Trophoblast cell (in vitro differentiated cells and primary cell): ENCODE data around the gene FHAD1.

ENCODE experiments used
- DNase-seq, 2 donors: peaks; one replicate each; pipeline ENCODE4 v3.0.0-alpha.2; 2016
- H2AFZ ChIP-seq: 2 replicates; pipeline ENCODE4 v1.6.1; 2013; ENCODE audit warnings: low read length, moderate library complexity, mild to moderate bottlenecking; ENCODE audit not compliant: insufficient read depth, poor library complexity
- H2AK5ac ChIP-seq: 2 replicates; pipeline ENCODE4 v1.6.1; 2013; ENCODE audit warnings: mild to moderate bottlenecking, low read length
- H2BK120ac ChIP-seq: 2 replicates; pipeline ENCODE4 v1.6.1; 2013; ENCODE audit warnings: low read length, mild to moderate bottlenecking, moderate library complexity; ENCODE audit not compliant: insufficient read depth, poor library complexity
- H2BK12ac ChIP-seq: 2 replicates; pipeline ENCODE4 v1.6.1; 2013; ENCODE audit warnings: mild to moderate bottlenecking, low read length, moderate library complexity
- H2BK5ac ChIP-seq: 2 replicates; pipeline ENCODE4 v1.6.1; 2013; ENCODE audit warnings: low read length, low read depth, moderate library complexity, mild to moderate bottlenecking; ENCODE audit not compliant: poor library complexity
- H3K14ac ChIP-seq: 2 replicates; pipeline ENCODE4 v1.6.1; 2013; ENCODE audit warnings: mild to moderate bottlenecking, low read length
- H3K18ac ChIP-seq: 2 replicates; pipeline ENCODE4 v1.6.1; 2013; ENCODE audit warnings: mild to moderate bottlenecking, low read length
- H3K23ac ChIP-seq: 2 replicates; pipeline ENCODE4 v1.6.1; 2013; ENCODE audit warnings: low read length
- H3K27ac ChIP-seq: 2 replicates; pipeline ENCODE4 v1.5.1; 2013; ENCODE audit warnings: low read depth, mild to moderate bottlenecking, inconsistent platforms, low read length, moderate library complexity
- H3K27me3 ChIP-seq: 2 replicates; pipeline ENCODE4 v1.6.1; 2013; ENCODE audit warnings: inconsistent platforms, mild to moderate bottlenecking, low read length, moderate library complexity; ENCODE audit not compliant: insufficient read depth
- H3K36me3 ChIP-seq, 2 experiments: 1 replicate in 1 of 2; 2 replicates in 1 of 2; pipeline ENCODE4 v1.6.1; 2013; ENCODE audit warnings: low read length in 2 of 2, mild to moderate bottlenecking in 2 of 2, moderate library complexity in 1 of 2; ENCODE audit not compliant: insufficient read depth in 2 of 2, control insufficient read depth in 1 of 2
- H3K4ac ChIP-seq: 2 replicates; pipeline ENCODE4 v1.6.1; 2013; ENCODE audit warnings: low read depth, mild to moderate bottlenecking, low read length, moderate library complexity
- H3K4me1 ChIP-seq, 2 experiments: 1 replicate in 1 of 2; 2 replicates in 1 of 2; pipeline ENCODE4 v1.6.1; 2013; ENCODE audit warnings: low read length in 2 of 2, mild to moderate bottlenecking in 2 of 2, moderate library complexity in 1 of 2; ENCODE audit not compliant: insufficient read depth in 2 of 2, control insufficient read depth in 1 of 2
- H3K4me2 ChIP-seq: 2 replicates; pipeline ENCODE4 v1.6.1; 2013; ENCODE audit warnings: inconsistent platforms, mild to moderate bottlenecking, low read length, moderate library complexity
- H3K4me3 ChIP-seq: 2 replicates; pipeline ENCODE4 v1.5.1; 2013; ENCODE audit warnings: mild to moderate bottlenecking, low read depth, low read length, inconsistent platforms
- H3K79me1 ChIP-seq: one replicate; pipeline ENCODE4 v1.6.1; 2013; ENCODE audit warnings: low read length
- H3K79me2 ChIP-seq: 2 replicates; pipeline ENCODE4 v1.6.1; 2013; ENCODE audit warnings: low read length, mild to moderate bottlenecking; ENCODE audit not compliant: control insufficient read depth, insufficient read depth, poor library complexity
- H3K9ac ChIP-seq: 2 replicates; pipeline ENCODE4 v1.6.1; 2013; ENCODE audit warnings: mild to moderate bottlenecking, low read length
- H3K9me3 ChIP-seq: 2 replicates; pipeline ENCODE4 v1.6.1; 2013; ENCODE audit warnings: low read depth, mild to moderate bottlenecking, control low read depth, inconsistent platforms, low read length; ENCODE audit not compliant: insufficient read depth
- H4K12ac ChIP-seq: 2 replicates; pipeline ENCODE4 v1.6.1; 2013; ENCODE audit warnings: low read depth, mild to moderate bottlenecking, low read length, moderate library complexity
- H4K8ac ChIP-seq: 2 replicates; pipeline ENCODE4 v1.6.1; 2013; ENCODE audit warnings: low read depth, mild to moderate bottlenecking, low read length, moderate library complexity
- H4K91ac ChIP-seq: one replicate; pipeline ENCODE4 v1.6.1; 2013; ENCODE audit warnings: low read depth, mild to moderate bottlenecking, low read length, moderate library complexity
- WGBS: extraction: QIAGEN DNeasy Blood & Tissue Kit; methylation state at CpG from one replicate; pipeline ENCODE4 v1.1.7; 2013; ENCODE audit warnings: missing lambda C conversion rate; ENCODE audit not compliant: insufficient read length, insufficient coverage; ENCODE audit errors: extremely low coverage; 5-methylcytosine and 5-hydroxymethylcytosine counted together

FHAD1 gene

GRCh38 chr1:15400627-15401026 lies 153.6 kb downstream of the FHAD1 start:
- no peaks in the 10 kb centered on the region for H3K4me1 ChIP-seq
- H3K4me2 ChIP-seq: no peak overlapping the region
- no peak overlapping the region for H2BK120ac ChIP-seq
- no peak for DNase-seq
- H3K27ac ChIP-seq: no peak overlapping the region
- H4K8ac ChIP-seq: no peak overlapping the region
- H3K36me3 ChIP-seq: no peaks in the 10 kb centered on the region
- H3K9ac ChIP-seq: no peak overlapping the region
- H3K23ac ChIP-seq: no peak overlapping the region
- H3K4me3 ChIP-seq: no peak overlapping the region
- H3K27me3 ChIP-seq: no peaks in the 10 kb centered on the region
- no peaks in the 10 kb centered on the region for H3K79me1 ChIP-seq
- no peak overlapping the region for H2BK12ac ChIP-seq
- no peak overlapping the region for H3K14ac ChIP-seq
- no peak overlapping the region for H4K12ac ChIP-seq
- H4K91ac ChIP-seq: no peak overlapping the region
- no peak overlapping the region for H2AFZ ChIP-seq
- no peak overlapping the region for H2AK5ac ChIP-seq
- peaks cover 3% of the 10 kb centered on the region for H3K9me3 ChIP-seq
- no peak overlapping the region for H3K4ac ChIP-seq
- no CpG with 5 or more reads among the region's 3 CpGs for WGBS
- no peak overlapping the region for H2BK5ac ChIP-seq
- H3K18ac ChIP-seq: no peak overlapping the region
- H3K79me2 ChIP-seq: no peaks in the 10 kb centered on the region

GRCh38 chr1:15401391-15402055 lies 154.5 kb downstream of the FHAD1 start:
- Histone ChIP-seq H2BK12ac (no peak overlapping the region), H3K9me3 (peaks cover 3% of the 10 kb centered on the region), H2BK120ac (no peak overlapping the region), H3K79me1 (no peaks in the 10 kb centered on the region), H3K36me3 (no peaks in the 10 kb centered on the region), H3K14ac (no peak overlapping the region), H3K79me2 (no peaks in the 10 kb centered on the region), H3K4me2 (no peak overlapping the region), H3K23ac (no peak overlapping the region), H3K18ac (no peak overlapping the region), H2AFZ (no peak overlapping the region), H3K4me1 (no peaks in the 10 kb centered on the region), H3K27ac (no peak overlapping the region), H4K8ac (no peak overlapping the region), H3K27me3 (no peaks in the 10 kb centered on the region), H4K91ac (no peak overlapping the region), H2AK5ac (no peak overlapping the region), H2BK5ac (no peak overlapping the region), H3K9ac (no peak overlapping the region), H3K4ac (no peak overlapping the region), H4K12ac (no peak overlapping the region), H3K4me3 (no peak overlapping the region)
- no CpG with 5 or more reads among the region's 7 CpGs for WGBS
- DNase-seq: peak; percentile 20 to 61

GRCh38 chr1:15402809-15403450 lies 155.9 kb downstream of the FHAD1 start:
- no peak overlapping the region for H3K27ac ChIP-seq
- H2BK120ac ChIP-seq: no peak overlapping the region
- no peak overlapping the region for H2AK5ac ChIP-seq
- no peak overlapping the region for H4K12ac ChIP-seq
- no peak overlapping the region for H3K4me2 ChIP-seq
- no peaks in the 10 kb centered on the region for H3K36me3 ChIP-seq
- no peak overlapping the region for H3K9ac ChIP-seq
- H4K91ac ChIP-seq: no peak overlapping the region
- H3K23ac ChIP-seq: no peak overlapping the region
- H3K18ac ChIP-seq: no peak overlapping the region
- no peak overlapping the region for H3K14ac ChIP-seq
- H3K79me2 ChIP-seq: no peaks in the 10 kb centered on the region
- H2BK12ac ChIP-seq: no peak overlapping the region
- DNase-seq: no peak
- H3K4me1 ChIP-seq: no peaks in the 10 kb centered on the region
- H2BK5ac ChIP-seq: no peak overlapping the region
- no CpG with 5 or more reads among the region's 5 CpGs for WGBS
- no peak overlapping the region for H3K4me3 ChIP-seq
- H3K9me3 ChIP-seq: peaks cover 3% of the 10 kb centered on the region
- no peaks in the 10 kb centered on the region for H3K79me1 ChIP-seq
- no peak overlapping the region for H3K4ac ChIP-seq
- no peaks in the 10 kb centered on the region for H3K27me3 ChIP-seq
- no peak overlapping the region for H4K8ac ChIP-seq
- H2AFZ ChIP-seq: no peak overlapping the region

- no peak overlapping the region for H2AFZ ChIP-seq
- H3K27me3 ChIP-seq: no peaks in the 10 kb centered on the region
- peak; percentile 89 to 96 for DNase-seq
- no peak overlapping the region for H4K12ac ChIP-seq
- H3K36me3 ChIP-seq: no peaks in the 10 kb centered on the region
- no peak overlapping the region for H4K8ac ChIP-seq
- no peak overlapping the region for H3K27ac ChIP-seq
- H3K9me3 ChIP-seq: peaks cover 3% of the 10 kb centered on the region
- no peak overlapping the region for H3K4me3 ChIP-seq
- H3K4me1 ChIP-seq: peaks cover 0 to 3% of the 10 kb centered on the region in 2 experiments
- H3K79me1 ChIP-seq: no peaks in the 10 kb centered on the region
- no peak overlapping the region for H2BK12ac ChIP-seq
- no peak overlapping the region for H2BK5ac ChIP-seq
- H3K23ac ChIP-seq: no peak overlapping the region
- no peak overlapping the region for H3K4ac ChIP-seq
- no peak overlapping the region for H3K14ac ChIP-seq
- no peak overlapping the region for H3K9ac ChIP-seq
- no peak overlapping the region for H2AK5ac ChIP-seq
- H3K79me2 ChIP-seq: no peaks in the 10 kb centered on the region
- H2BK120ac ChIP-seq: no peak overlapping the region
- H4K91ac ChIP-seq: no peak overlapping the region
- H3K18ac ChIP-seq: no peak overlapping the region
- no CpG with 5 or more reads among the region's 9 CpGs for WGBS
- no peak overlapping the region for H3K4me2 ChIP-seq
Measured at GRCh38 chr1:15403962-15404580, 157.0 kb downstream of the FHAD1 start.
